HEK293 (cell line): Measurements from ENCODE around the gene LZIC.

Experiments used
- ATF2 ChIP-seq: fragments of 450-650 bp; formaldehyde crosslinking; IDR thresholded peaks from 2 replicates; pipeline ENCODE4 v1.5.1; 2016; ENCODE audit warnings: missing biosample characterization, missing genetic modification characterization, low read depth
- GLIS1 ChIP-seq: fragments of 450-650 bp; formaldehyde crosslinking; IDR thresholded peaks from 2 replicates; pipeline ENCODE4 v1.5.1; 2016; ENCODE audit warnings: missing biosample characterization, missing genetic modification characterization
- GLIS2 ChIP-seq: fragments of 450-650 bp; formaldehyde crosslinking; IDR thresholded peaks from 2 replicates; pipeline ENCODE4 v1.5.1; 2016; ENCODE audit warnings: missing biosample characterization, missing genetic modification characterization
- HOXC10 ChIP-seq: sonication (generic); formaldehyde crosslinking; IDR thresholded peaks from 2 replicates; pipeline ENCODE4 v1.8.1; 2023; ENCODE audit warnings: mild to moderate bottlenecking, missing genetic modification reagents
- MZF1 ChIP-seq: fragments of 450-650 bp; formaldehyde crosslinking; IDR thresholded peaks from 2 replicates; pipeline ENCODE4 v1.5.1; 2017; ENCODE audit warnings: missing biosample characterization, missing genetic modification characterization, borderline replicate concordance
- REPIN1 ChIP-seq: fragments of 450-650 bp; formaldehyde crosslinking; IDR thresholded peaks from 2 replicates; pipeline ENCODE4 v1.5.1; 2017; ENCODE audit warnings: missing biosample characterization, missing genetic modification characterization, low read depth
- SCRT1 ChIP-seq: fragments of 450-650 bp; formaldehyde crosslinking; IDR thresholded peaks from 2 replicates; pipeline ENCODE4 v1.5.1; 2016; ENCODE audit warnings: missing biosample characterization, missing genetic modification characterization, borderline replicate concordance
- SP7 ChIP-seq: fragments of 450-650 bp; formaldehyde crosslinking; IDR thresholded peaks from 2 replicates; pipeline ENCODE4 v1.5.1; 2016; ENCODE audit warnings: missing biosample characterization, missing genetic modification characterization
- TCF7L2 ChIP-seq: IDR thresholded peaks from 2 replicates; pipeline ENCODE4 v1.6.1; 2011; ENCODE audit warnings: low read depth, mild to moderate bottlenecking, inconsistent platforms, low read length, moderate library complexity, borderline replicate concordance
- TSHZ1 ChIP-seq: fragments of 450-650 bp; formaldehyde crosslinking; IDR thresholded peaks from 2 replicates; pipeline ENCODE4 v1.5.1; 2016; ENCODE audit warnings: missing biosample characterization, missing genetic modification characterization, borderline replicate concordance
- ZBTB10 ChIP-seq: fragments of 450-650 bp; formaldehyde crosslinking; IDR thresholded peaks from 2 replicates; pipeline ENCODE4 v1.5.1; 2016; ENCODE audit warnings: missing biosample characterization, missing genetic modification characterization
- ZBTB48 ChIP-seq: fragments of 450-650 bp; formaldehyde crosslinking; IDR thresholded peaks from 2 replicates; pipeline ENCODE4 v1.5.1; 2016; ENCODE audit warnings: missing biosample characterization, missing genetic modification characterization
- ZBTB8A ChIP-seq: fragments of 450-650 bp; formaldehyde crosslinking; IDR thresholded peaks from 2 replicates; pipeline ENCODE4 v1.5.1; 2016; ENCODE audit warnings: missing biosample characterization, missing genetic modification characterization
- ZNF133 ChIP-seq: fragments of 450-650 bp; formaldehyde crosslinking; IDR thresholded peaks from 2 replicates; pipeline ENCODE4 v1.5.1; 2016; ENCODE audit warnings: missing biosample characterization, missing genetic modification characterization
- ZNF138 ChIP-seq: fragments of 450-650 bp; formaldehyde crosslinking; IDR thresholded peaks from 2 replicates; pipeline ENCODE4 v1.5.1; 2016; ENCODE audit warnings: missing biosample characterization, missing genetic modification characterization, borderline replicate concordance
- ZNF16 ChIP-seq: fragments of 450-650 bp; formaldehyde crosslinking; IDR thresholded peaks from 2 replicates; pipeline ENCODE4 v1.5.1; 2016; ENCODE audit warnings: low read depth, missing biosample characterization, missing genetic modification characterization
- ZNF175 ChIP-seq: fragments of 450-650 bp; formaldehyde crosslinking; IDR thresholded peaks from 2 replicates; pipeline ENCODE4 v1.5.1; 2016; ENCODE audit warnings: missing biosample characterization, missing genetic modification characterization
- ZNF433 ChIP-seq: fragments of 450-650 bp; formaldehyde crosslinking; IDR thresholded peaks from 2 replicates; pipeline ENCODE4 v1.5.1; 2016; ENCODE audit warnings: missing biosample characterization, missing genetic modification characterization, low read depth
- ZNF549 ChIP-seq: fragments of 450-650 bp; IDR thresholded peaks from 2 replicates; pipeline ENCODE4 v1.5.1; 2018; ENCODE audit warnings: missing biosample characterization, missing genetic modification characterization, mild to moderate bottlenecking, inconsistent platforms, moderate library complexity
- ZNF580 ChIP-seq: fragments of 450-650 bp; formaldehyde crosslinking; IDR thresholded peaks from 2 replicates; pipeline ENCODE4 v1.5.1; 2016; ENCODE audit warnings: missing biosample characterization, missing genetic modification characterization
- ZNF664 ChIP-seq: fragments of 450-650 bp; formaldehyde crosslinking; IDR thresholded peaks from 2 replicates; pipeline ENCODE4 v1.5.1; 2016; ENCODE audit warnings: missing biosample characterization, missing genetic modification characterization
- ZNF747 ChIP-seq: fragments of 450-650 bp; formaldehyde crosslinking; IDR thresholded peaks from 2 replicates; pipeline ENCODE4 v1.5.1; 2016; ENCODE audit warnings: missing biosample characterization, missing genetic modification characterization
- ZSCAN16 ChIP-seq: fragments of 450-650 bp; formaldehyde crosslinking; IDR thresholded peaks from 2 replicates; pipeline ENCODE4 v1.5.1; 2016; ENCODE audit warnings: missing biosample characterization, missing genetic modification characterization

The LZIC gene

GRCh38 chr1:9960706-9961562 lies 17.7 kb upstream of the LZIC start (continued):
- TF ChIP-seq TSHZ1 (tag by site-specific recombination), result no peak
- peak; percentile 83 for TF ChIP-seq ZBTB48 (tag by site-specific recombination)
- no peak for TF ChIP-seq ZNF16
- no peak for TF ChIP-seq ZNF664
- no peak for TF ChIP-seq ZBTB10 (tag by site-specific recombination)
- no peak for TF ChIP-seq ZNF138
- TF ChIP-seq TCF7L2, result no peak
- TF ChIP-seq ZBTB8A (tag by site-specific recombination), result no peak
- TF ChIP-seq ZNF433 (tag by site-specific recombination), result no peak
- no peak for TF ChIP-seq ZNF133 (tag by site-specific recombination)
- 0 out of 2 replicates have a peak, but pooled peaks have one; percentile 28 for TF ChIP-seq ZSCAN16 (tag by site-specific recombination)
- no peak for TF ChIP-seq GLIS2 (tag by site-specific recombination)
- TF ChIP-seq HOXC10 (CRISPR knock-in tag), result no peak
- no peak for TF ChIP-seq ZNF580 (tag by site-specific recombination)
- no peak for TF ChIP-seq ZNF747 (tag by site-specific recombination)
- TF ChIP-seq SP7 (tag by site-specific recombination), result no peak
- no peak for TF ChIP-seq MZF1 (tag by site-specific recombination)
- no peak for TF ChIP-seq ATF2 (tag by site-specific recombination)
- no peak for TF ChIP-seq ZNF549 (tag by site-specific recombination)
- TF ChIP-seq GLIS1 (tag by site-specific recombination), result no peak
- no peak for TF ChIP-seq REPIN1 (tag by site-specific recombination)
- no peak for TF ChIP-seq SCRT1
- TF ChIP-seq ZNF175 (tag by site-specific recombination), result no peak
